RPMI8226 (cell line): ENCODE data around the gene PCDHA8.
"Not testable (repeated sequence)": the region's sequence is repeated elsewhere in the genome, so short reads cannot be mapped to it uniquely, and the experiment has no call there.

ENCODE experiments used
- DNase-seq: peaks from one replicate; pipeline ENCODE4 v3.0.0-alpha.2; 2015

PCDHA8 gene

GRCh38 chr5:140840978-140841962 lies at the start of gene PCDHA8:
TSS of gene PCDHA8 (plus strand) at chr5:140841187. CDS start at chr5:140841322, 135 bp downstream.
- peak; percentile 18 for DNase-seq

- peak; percentile 43 for DNase-seq
These were observed 46.3 kb upstream of the PCDHA8 start, which contains the start of gene PCDHA2 for GRCh38 chr5:140794595-140795258. TSS of gene PCDHA2 (plus strand) at chr5:140794852.

- DNase-seq: peak; percentile 18
These were observed 45.7 kb upstream of the PCDHA8 start for GRCh38 chr5:140795259-140795641.

- DNase-seq: not testable (repeated sequence)
These were observed 44.8 kb upstream of the PCDHA8 start for GRCh38 chr5:140796072-140796717.

GRCh38 chr5:140796718-140797095 lies 44.3 kb upstream of the PCDHA8 start:
- DNase-seq: no peak

GRCh38 chr5:140800816-140801493 lies 40.0 kb upstream of the PCDHA8 start, which contains the start of gene PCDHA3:
TSS of gene PCDHA3 (plus strand) at chr5:140801057.
- no peak for DNase-seq

- DNase-seq: no peak
These were observed 39.5 kb upstream of the PCDHA8 start for GRCh38 chr5:140801494-140801841.

GRCh38 chr5:140802381-140802780 lies 38.6 kb upstream of the PCDHA8 start:
- DNase-seq: not testable (repeated sequence)

GRCh38 chr5:140802781-140803271 lies 38.2 kb upstream of the PCDHA8 start:
- no peak for DNase-seq

- DNase-seq: peak; percentile 27
These were observed 33.9 kb upstream of the PCDHA8 start, which contains the start of gene PCDHA4 for GRCh38 chr5:140806834-140807775. TSS of gene PCDHA4 (plus strand) at chr5:140807068.

GRCh38 chr5:140808241-140808888 lies 32.6 kb upstream of the PCDHA8 start:
- not testable (repeated sequence) for DNase-seq

GRCh38 chr5:140808889-140809291 lies 32.1 kb upstream of the PCDHA8 start:
- DNase-seq: no peak

- DNase-seq: peak; percentile 60
These were observed 19.4 kb upstream of the PCDHA8 start, which contains the start of gene PCDHA5 for GRCh38 chr5:140821375-140822280. TSS of gene PCDHA5 (plus strand) at chr5:140821613.

GRCh38 chr5:140822281-140822629 lies 18.7 kb upstream of the PCDHA8 start:
- DNase-seq: no peak

GRCh38 chr5:140822969-140823368 lies 18.0 kb upstream of the PCDHA8 start:
- DNase-seq: not testable (repeated sequence)

GRCh38 chr5:140823475-140823874 lies 17.5 kb upstream of the PCDHA8 start:
- no peak for DNase-seq

- peak; percentile 4 for DNase-seq
These were observed 13.2 kb upstream of the PCDHA8 start, which contains the start of gene PCDHA6 for GRCh38 chr5:140827704-140828361. TSS of gene PCDHA6 (plus strand) at chr5:140827960. CDS start at chr5:140828092, 132 bp downstream.

GRCh38 chr5:140828362-140828737 lies 12.6 kb upstream of the PCDHA8 start:
- DNase-seq: peak; percentile 16
